ENCODE results near the gene SHC4.
"Not testable (repeated sequence)": the region's sequence is repeated elsewhere in the genome, so short reads cannot be mapped to it uniquely, and the experiment has no call there.

SHC4 gene

DNA sequence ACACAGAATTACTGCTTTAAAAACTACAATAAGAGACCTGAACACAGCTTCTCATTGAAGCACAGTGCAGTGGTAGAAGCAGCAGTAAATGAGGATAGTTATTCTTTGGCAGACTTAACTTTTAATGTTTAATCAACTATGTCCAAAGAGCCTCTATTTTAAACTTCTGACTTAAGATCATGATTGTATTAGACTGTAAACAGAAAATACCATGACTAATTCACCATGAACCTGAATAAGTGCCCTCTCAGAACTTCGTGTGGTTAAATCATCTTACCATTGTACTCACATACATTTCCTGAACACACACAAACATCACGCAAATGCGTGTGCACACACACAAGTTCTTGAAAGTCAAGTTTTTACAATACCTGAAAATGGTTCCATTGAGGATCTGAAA lies 166.8 kb downstream of the SHC4 start:
- no peak for DNase-seq (ENCODE audit: low read depth in 2 of 2)

DNA sequence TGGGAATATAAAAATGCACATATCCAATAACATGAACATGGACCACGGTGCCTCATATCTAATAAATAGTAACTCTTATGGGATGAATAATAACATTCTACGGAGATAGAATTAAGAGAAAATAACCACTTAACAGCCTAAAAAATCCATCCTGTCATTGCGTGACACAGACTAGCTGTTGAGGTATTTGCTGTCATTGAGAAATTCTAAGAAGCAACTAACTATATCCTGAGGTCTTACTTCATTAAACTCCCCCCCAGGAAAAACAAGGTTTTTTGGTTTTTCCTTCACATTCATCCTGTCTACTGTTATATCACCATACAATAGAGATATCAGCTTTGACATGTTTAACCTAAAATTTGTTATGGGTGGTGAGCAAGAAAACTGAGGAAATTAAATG lies 167.2 kb downstream of the SHC4 start:
- no peak for DNase-seq (ENCODE audit: low read depth in 2 of 2)

- DNase-seq (ENCODE audit: low read depth in 2 of 2): no peak
Observed at GRCh38 chr15:48795901-48796300, 167.8 kb downstream of the SHC4 start.

GRCh38 chr15:48794697-48795134 lies 169.0 kb downstream of the SHC4 start:
- DNase-seq (ENCODE audit: low read depth in 2 of 2): no peak

GRCh38 chr15:48792408-48792807 lies 171.3 kb downstream of the SHC4 start:
- no peak for DNase-seq (ENCODE audit: low read depth in 2 of 2)

- not testable (repeated sequence) for DNase-seq (ENCODE audit: low read depth in 2 of 2)
Observed at GRCh38 chr15:48790466-48791115, 173.1 kb downstream of the SHC4 start.

DNA sequence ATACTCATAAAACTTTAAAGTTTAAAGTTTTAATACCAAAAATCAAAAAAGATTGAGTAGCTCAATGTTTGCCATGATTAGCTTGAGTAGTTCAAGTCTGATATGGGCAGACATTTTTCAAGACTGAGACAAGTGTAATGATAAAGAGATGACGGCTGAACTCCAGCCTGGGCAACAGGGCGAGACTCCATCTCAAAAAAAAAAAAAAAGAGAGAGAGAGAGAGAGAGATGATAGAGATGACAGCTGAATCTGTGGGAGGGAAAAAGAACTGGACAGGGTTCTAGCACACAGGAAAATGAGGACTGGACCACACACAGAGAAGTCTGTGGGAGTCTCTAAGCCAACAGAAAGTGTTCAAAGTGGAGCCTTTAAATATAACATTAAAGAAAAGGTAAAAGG lies 178.0 kb downstream of the SHC4 start:
- no peak for DNase-seq (ENCODE audit: low read depth in 2 of 2)

- DNase-seq (ENCODE audit: low read depth in 2 of 2): no peak
Observed at GRCh38 chr15:48785195-48785594, 178.5 kb downstream of the SHC4 start.

DNA sequence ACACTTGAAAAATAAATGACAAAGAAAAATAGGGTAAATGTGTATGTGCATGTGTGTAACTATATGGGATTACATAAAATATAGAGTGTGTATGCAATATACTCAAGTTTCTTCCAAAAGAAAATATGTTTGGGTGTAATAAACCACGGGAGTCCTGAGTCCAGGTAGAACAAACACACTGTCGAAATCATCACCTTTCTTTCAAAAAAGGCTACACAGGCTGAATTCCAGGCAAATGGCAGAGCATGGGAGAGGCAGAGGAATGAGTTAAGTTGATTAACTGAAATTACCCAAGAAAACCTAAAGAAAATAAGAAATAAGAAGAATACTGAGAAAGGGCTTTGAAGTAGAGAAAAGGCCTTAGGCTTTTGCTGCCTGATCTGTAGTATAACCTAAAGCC lies 179.0 kb downstream of the SHC4 start:
- DNase-seq (ENCODE audit: low read depth in 2 of 2): no peak

DNA sequence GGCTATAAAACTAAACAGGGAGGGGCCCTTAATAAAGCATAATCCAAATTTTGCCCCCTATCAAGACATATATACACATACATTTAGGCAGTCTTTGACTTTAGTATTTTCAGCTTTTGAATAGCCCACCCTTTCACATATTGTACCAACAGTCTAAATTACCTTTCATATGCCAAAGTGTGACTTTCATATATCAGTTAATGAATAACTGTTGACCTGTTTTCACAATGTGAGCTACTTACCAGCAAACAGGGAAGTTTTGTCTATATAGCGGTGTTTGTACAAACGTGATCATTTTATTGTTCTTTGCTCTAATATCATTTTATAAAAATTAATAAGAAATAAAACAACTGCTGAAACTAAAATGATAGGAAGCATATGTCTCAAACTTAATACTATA lies 180.8 kb downstream of the SHC4 start:
- no peak for DNase-seq (ENCODE audit: low read depth in 2 of 2)

DNA sequence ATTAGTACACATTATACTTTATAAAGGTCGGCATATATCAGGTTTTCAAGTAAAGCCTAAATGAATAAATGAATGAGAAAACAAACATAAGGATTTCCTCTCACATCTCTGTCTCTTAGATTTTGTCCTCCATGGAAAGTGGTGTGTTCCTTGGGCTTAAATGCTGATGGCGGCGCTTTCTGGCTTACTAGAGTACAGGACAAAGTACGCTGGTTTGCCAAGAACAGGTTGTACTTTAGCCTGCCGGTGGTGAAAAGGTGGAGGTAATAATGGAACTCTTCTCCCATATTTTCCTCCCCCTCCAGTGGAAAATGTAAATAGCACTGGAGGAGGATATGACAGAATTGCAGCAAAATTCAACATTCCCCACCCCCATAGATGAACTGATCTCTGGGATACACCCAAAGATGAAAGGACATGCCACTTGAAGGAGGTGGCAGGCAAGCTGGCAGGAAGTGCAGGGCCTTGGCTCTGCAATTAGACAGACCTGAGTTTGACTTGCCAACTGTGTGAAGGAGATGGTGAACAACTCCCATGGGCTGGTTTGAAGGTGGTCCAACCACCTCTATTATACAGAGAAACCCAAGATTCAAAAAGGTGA lies 182.1 kb downstream of the SHC4 start:
- DNase-seq (ENCODE audit: low read depth in 2 of 2): no peak

DNA sequence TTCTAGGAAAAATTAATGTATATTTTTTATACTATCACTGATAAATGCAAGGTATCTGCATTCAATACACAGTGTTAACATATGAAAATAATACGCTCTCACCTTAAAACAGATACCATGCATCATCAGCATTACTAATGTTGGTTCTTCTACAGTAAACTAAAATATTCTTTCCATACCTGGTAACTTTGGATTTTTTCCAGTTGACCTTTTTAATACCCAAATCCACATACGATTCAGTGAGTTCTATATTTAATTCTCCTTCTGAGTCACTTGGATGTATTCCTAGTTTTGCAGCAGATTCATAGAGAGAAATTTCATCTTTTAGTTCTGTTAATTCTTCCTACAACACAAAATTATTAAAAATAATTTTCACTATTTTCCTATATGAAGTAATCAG lies 182.7 kb downstream of the SHC4 start:
- no peak for DNase-seq (ENCODE audit: low read depth in 2 of 2)

DNA sequence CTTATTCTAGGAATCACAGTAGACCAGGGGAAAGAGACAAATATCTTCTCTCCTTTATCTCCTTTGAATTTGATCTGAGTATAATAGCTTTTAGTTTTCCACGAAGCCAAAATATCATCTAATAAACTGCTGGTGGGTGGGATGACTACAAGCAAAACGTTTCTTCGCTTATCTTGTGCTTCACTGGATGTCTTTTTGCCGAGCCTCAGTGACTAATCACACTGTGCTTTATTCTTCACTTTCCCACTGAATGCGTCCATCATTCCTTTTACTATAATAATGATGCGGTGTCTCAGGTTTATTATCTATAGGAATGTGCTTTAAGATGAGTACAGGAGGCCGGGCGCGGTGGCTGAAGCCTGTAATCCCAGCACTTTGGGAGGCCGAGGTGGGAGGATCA lies 185.4 kb downstream of the SHC4 start:
- DNase-seq (ENCODE audit: low read depth in 2 of 2): no peak

DNA sequence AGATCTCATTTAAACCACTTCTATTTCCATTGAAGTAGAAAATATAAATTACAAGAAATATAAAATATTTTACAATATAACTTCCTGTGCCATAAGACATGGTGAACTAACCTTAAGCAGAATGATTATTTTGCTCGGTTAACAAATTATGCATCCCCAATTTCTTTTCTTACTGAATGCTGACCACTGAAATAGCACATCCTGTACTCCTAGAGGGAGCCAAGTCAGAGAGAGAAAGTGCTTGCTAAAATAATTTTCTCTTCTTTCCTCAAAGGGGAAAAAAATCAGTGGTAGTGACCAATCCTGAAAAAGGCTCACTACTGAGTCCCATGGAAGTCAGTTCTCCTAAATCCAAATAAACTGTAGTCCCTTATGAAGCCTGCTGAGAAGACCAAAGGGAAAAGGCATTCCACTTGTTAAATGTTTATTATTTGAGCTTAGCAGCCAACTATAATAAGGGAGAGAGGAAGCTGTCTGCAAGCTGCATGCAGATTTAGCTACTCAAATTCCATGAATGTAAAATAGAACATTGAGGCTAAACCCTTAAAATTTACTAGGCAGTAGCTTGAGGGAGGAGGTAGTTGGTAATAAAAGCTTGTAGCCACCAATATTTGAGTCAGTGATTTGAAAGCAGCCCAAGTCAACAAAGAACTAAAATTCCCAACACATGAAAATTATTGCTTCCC lies 185.9 kb downstream of the SHC4 start:
- no peak for DNase-seq (ENCODE audit: low read depth in 2 of 2)

GRCh38 chr15:48775546-48775945 lies 188.2 kb downstream of the SHC4 start:
- DNase-seq (ENCODE audit: low read depth in 2 of 2): no peak

DNA sequence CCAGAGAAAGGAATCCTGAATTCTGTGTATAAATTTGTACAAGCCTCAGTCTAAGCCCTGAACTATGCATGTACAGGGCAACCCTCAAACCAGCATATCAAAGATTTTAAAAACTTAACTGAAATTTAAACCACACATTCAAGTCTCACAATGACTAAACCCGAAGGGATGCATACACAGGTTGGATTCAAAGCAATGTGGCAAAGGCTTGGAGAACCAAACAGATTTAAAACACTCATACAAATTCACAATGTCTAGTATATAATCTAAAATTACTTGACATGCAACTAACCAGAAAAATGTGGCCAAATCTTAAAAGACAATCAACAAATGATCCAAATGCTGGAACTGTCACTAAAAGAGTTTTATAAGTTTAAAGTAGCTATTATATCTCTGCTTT lies 189.2 kb downstream of the SHC4 start:
- no peak for DNase-seq (ENCODE audit: low read depth in 2 of 2)

Data from stimulated activated CD8-positive, alpha-beta memory T cell treated with anti-CD3 and anti-CD28 coated beads, Interleukin-15, amount 100 ng/mL, for 48 hours (primary cell).